ENCODE measurements around the gene SMIM5. TPM values are rescaled to one million over a fixed set of nuclear protein-coding genes. Genes with fewer than 3 reads are reported as not detected.

The SMIM5 gene
- polyA plus RNA-seq, 1 donor from 2014 or later = 0.59 TPM

- no peaks in the 10 kb centered on the region for H3F3A ChIP-seq (ENCODE audit: insufficient read depth, low read length, poor library complexity, severe bottlenecking)
- no peaks in the 10 kb centered on the region for H3K9me2 ChIP-seq (ENCODE audit: insufficient read depth, low read length)
- H3K27ac ChIP-seq (ENCODE audit: low read length) = no peak overlapping the region
- TF ChIP-seq EZH2 (IDR thresholded peaks at IDR 0.05; ENCODE audit: borderline replicate concordance, insufficient read depth, low read length, poor library complexity, severe bottlenecking) = no peak
- no peak for TF ChIP-seq EP300 (conservative IDR thresholded peaks at IDR 0.05; ENCODE audit: poor library complexity, severe bottlenecking)
- TF ChIP-seq CTCF (IDR thresholded peaks at IDR 0.05; ENCODE audit: poor library complexity, severe bottlenecking) = no peak
- TF ChIP-seq POLR2AphosphoS5 (IDR thresholded peaks at IDR 0.05) = no peak
- TF ChIP-seq, protein P1, sequence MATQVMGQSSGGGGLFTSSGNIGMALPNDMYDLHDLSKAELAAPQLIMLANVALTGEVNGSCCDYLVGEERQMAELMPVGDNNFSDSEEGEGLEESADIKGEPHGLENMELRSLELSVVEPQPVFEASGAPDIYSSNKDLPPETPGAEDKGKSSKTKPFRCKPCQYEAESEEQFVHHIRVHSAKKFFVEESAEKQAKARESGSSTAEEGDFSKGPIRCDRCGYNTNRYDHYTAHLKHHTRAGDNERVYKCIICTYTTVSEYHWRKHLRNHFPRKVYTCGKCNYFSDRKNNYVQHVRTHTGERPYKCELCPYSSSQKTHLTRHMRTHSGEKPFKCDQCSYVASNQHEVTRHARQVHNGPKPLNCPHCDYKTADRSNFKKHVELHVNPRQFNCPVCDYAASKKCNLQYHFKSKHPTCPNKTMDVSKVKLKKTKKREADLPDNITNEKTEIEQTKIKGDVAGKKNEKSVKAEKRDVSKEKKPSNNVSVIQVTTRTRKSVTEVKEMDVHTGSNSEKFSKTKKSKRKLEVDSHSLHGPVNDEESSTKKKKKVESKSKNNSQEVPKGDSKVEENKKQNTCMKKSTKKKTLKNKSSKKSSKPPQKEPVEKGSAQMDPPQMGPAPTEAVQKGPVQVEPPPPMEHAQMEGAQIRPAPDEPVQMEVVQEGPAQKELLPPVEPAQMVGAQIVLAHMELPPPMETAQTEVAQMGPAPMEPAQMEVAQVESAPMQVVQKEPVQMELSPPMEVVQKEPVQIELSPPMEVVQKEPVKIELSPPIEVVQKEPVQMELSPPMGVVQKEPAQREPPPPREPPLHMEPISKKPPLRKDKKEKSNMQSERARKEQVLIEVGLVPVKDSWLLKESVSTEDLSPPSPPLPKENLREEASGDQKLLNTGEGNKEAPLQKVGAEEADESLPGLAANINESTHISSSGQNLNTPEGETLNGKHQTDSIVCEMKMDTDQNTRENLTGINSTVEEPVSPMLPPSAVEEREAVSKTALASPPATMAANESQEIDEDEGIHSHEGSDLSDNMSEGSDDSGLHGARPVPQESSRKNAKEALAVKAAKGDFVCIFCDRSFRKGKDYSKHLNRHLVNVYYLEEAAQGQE (IDR thresholded peaks at IDR 0.05; ENCODE audit: borderline replicate concordance) = no peak
- no peak for TF ChIP-seq TAF1 (IDR thresholded peaks at IDR 0.05; ENCODE audit: low read depth)
- no peak for TF ChIP-seq SMC3 (conservative IDR thresholded peaks at IDR 0.05; ENCODE audit: poor library complexity)
- TF ChIP-seq MXI1 (conservative IDR thresholded peaks at IDR 0.05; ENCODE audit: poor library complexity, severe bottlenecking) = no peak
- TF ChIP-seq RAD21 (conservative IDR thresholded peaks at IDR 0.05) = no peak
- no peak overlapping the region for H2AFZ ChIP-seq (ENCODE audit: low read depth, low read length)
- H3K9ac ChIP-seq (ENCODE audit: low read length) = no peak overlapping the region
- no peaks in the 10 kb centered on the region for H4K20me1 ChIP-seq (ENCODE audit: insufficient read depth)
- no peaks in the 10 kb centered on the region for H3K9me3 ChIP-seq (ENCODE audit: low read length)
- H3K79me2 ChIP-seq (replicated peaks; ENCODE audit: insufficient read depth, low read length) = no peaks in the 10 kb centered on the region
- no peaks in the 10 kb centered on the region for H3K36me3 ChIP-seq (ENCODE audit: insufficient read depth, low read length)
- no peaks in the 10 kb centered on the region for H3K27me3 ChIP-seq (ENCODE audit: insufficient read depth, low read depth, low read length)
- no peak overlapping the region for H3K4me3 ChIP-seq (ENCODE audit: low read length)
- H3K4me2 ChIP-seq (ENCODE audit: low read length) = no peak overlapping the region
Measured at GRCh38 chr17:75601057-75601987, 31.9 kb upstream of the SMIM5 start.

DNA sequence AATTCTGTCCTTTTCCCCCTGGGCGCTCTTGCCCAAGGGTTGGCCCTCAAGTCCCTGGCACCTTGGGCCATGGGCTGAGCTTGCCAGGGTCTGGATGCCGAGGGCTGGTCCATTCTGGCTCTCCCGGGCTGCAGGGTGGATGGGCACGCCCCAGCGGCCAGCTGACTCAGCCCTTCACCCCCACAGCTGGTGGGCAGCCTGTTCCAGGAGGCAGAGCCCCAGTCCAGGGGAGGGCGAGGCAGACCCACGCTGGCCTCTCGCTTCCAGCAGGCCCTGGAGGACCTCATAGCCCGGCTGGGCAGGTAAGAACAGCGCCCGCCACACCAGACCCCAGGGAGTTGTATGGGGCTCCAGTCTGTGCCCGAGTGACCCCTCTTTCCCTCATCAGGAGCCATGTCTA, 30.6 kb upstream of the SMIM5 start:
- Histone ChIP-seq H3K9me2 (ENCODE audit: insufficient read depth, low read length) (no peaks in the 10 kb centered on the region), H3K9me3 (ENCODE audit: low read length) (no peaks in the 10 kb centered on the region), H3K9ac (ENCODE audit: low read length) (no peak overlapping the region), H3K27ac (ENCODE audit: low read length) (no peak overlapping the region), H3K27me3 (ENCODE audit: insufficient read depth, low read depth, low read length) (no peaks in the 10 kb centered on the region), H3K4me3 (ENCODE audit: low read length) (no peak overlapping the region), H2AFZ (ENCODE audit: low read depth, low read length) (no peak overlapping the region), H3K36me3 (ENCODE audit: insufficient read depth, low read length) (no peaks in the 10 kb centered on the region), H4K20me1 (ENCODE audit: insufficient read depth) (no peaks in the 10 kb centered on the region), H3K79me2 (replicated peaks; ENCODE audit: insufficient read depth, low read length) (no peaks in the 10 kb centered on the region), H3K4me2 (ENCODE audit: low read length) (no peak overlapping the region), H3F3A (ENCODE audit: insufficient read depth, low read length, poor library complexity, severe bottlenecking) (no peaks in the 10 kb centered on the region)
- TF ChIP-seq RAD21 (conservative IDR thresholded peaks at IDR 0.05) (no peak), TAF1 (IDR thresholded peaks at IDR 0.05; ENCODE audit: low read depth) (no peak), SMC3 (conservative IDR thresholded peaks at IDR 0.05; ENCODE audit: poor library complexity) (no peak), EP300 (conservative IDR thresholded peaks at IDR 0.05; ENCODE audit: poor library complexity, severe bottlenecking) (no peak), CTCF (IDR thresholded peaks at IDR 0.05; ENCODE audit: poor library complexity, severe bottlenecking) (no peak), POLR2AphosphoS5 (IDR thresholded peaks at IDR 0.05) (no peak), EZH2 (IDR thresholded peaks at IDR 0.05; ENCODE audit: borderline replicate concordance, insufficient read depth, low read length, poor library complexity, severe bottlenecking) (no peak), MXI1 (conservative IDR thresholded peaks at IDR 0.05; ENCODE audit: poor library complexity, severe bottlenecking) (no peak)
- TF ChIP-seq, protein P1 (IDR thresholded peaks at IDR 0.05; ENCODE audit: borderline replicate concordance) = no peak
